Peyer's patch (tissue), 4 donors: ENCODE measurements around the gene MBD2. TPM values are rescaled to one million over a fixed set of nuclear protein-coding genes. Genes with fewer than 3 reads are reported as not detected.

ENCODE experiments used
- DNase-seq, 3 donors: peaks; one replicate each; pipeline ENCODE4 v3.0.0-alpha.2; 2017 to 2019
- H3K27ac ChIP-seq, 4 donors: fragments of 200-600 bp; sonication (generic); one replicate each; pipeline ENCODE4 v1.5.1; 2016 to 2019
- H3K27me3 ChIP-seq, 2 donors: fragments of 200-600 bp; sonication (generic); one replicate each; pipeline ENCODE4 v1.5.1; 2019
- H3K36me3 ChIP-seq, 3 donors: fragments of 200-600 bp; sonication (generic); one replicate each; pipeline ENCODE4 v1.5.1; 2016 to 2019
- H3K4me1 ChIP-seq, 4 donors: fragments of 200-600 bp; sonication (generic); one replicate each; pipeline ENCODE4 v1.5.1; 2016 to 2019
- H3K4me3 ChIP-seq, 4 donors: fragments of 200-600 bp; sonication (generic); 1 replicate in 3 of 4; 2 replicates in 1 of 4; pipeline ENCODE4 v1.5.1; 2016 to 2019; ENCODE audit warnings: mild to moderate bottlenecking in 1 of 4
- H3K9me3 ChIP-seq, 4 donors: fragments of 200-600 bp; sonication (generic); one replicate each; pipeline ENCODE4 v1.5.1; 2016 to 2019; ENCODE audit warnings: mild to moderate bottlenecking in 1 of 4
- CTCF ChIP-seq, 6 experiments: fragments of 450-650 bp in 4 of 6; fragments of 200-600 bp in 2 of 6; sonication (generic) in 1 of 6; IDR thresholded peaks; one replicate each; pipeline ENCODE4 v1.5.1; 2017 to 2019; ENCODE audit warnings: antibody characterized with exemption in 6 of 6, mild to moderate bottlenecking in 3 of 6, moderate library complexity in 1 of 6
- POLR2A ChIP-seq, 2 donors: fragments of 450-650 bp; IDR thresholded peaks; one replicate each; pipeline ENCODE4 v1.5.1; 2017; ENCODE audit warnings: antibody characterized with exemption in 2 of 2, mild to moderate bottlenecking in 2 of 2, moderate library complexity in 2 of 2
- total RNA-seq, 4 donors: library from RNA; depleted of rRNA; stranded (reverse); fragments of >200 nt; gene quantifications; one replicate each; pipeline ENCODE4 v1.1.0, GENCODE V29; 2016

The MBD2 gene
- total RNA-seq, 4 donors from 2014 or later: 27.5 to 44.6 (median 34.0) TPM

- no peaks in the 10 kb centered on the region for H3K9me3 ChIP-seq
- H3K36me3 ChIP-seq: peaks cover 0 to 43% (median 0%) of the 10 kb centered on the region in 3 donors
- H3K27ac ChIP-seq: no peak overlapping the region
- no peak for DNase-seq
- peaks cover 0 to 10% (median 0%) of the 10 kb centered on the region in 4 donors for H3K4me1 ChIP-seq
- no peak overlapping the region for H3K4me3 ChIP-seq
- H3K27me3 ChIP-seq: no peaks in the 10 kb centered on the region
- TF ChIP-seq CTCF (IDR thresholded peaks at IDR 0.05) (no peak), POLR2A (IDR thresholded peaks at IDR 0.05) (no peak)
Measured at GRCh38 chr18:54204883-54205282, 19.6 kb downstream of the MBD2 start.

GRCh38 chr18:54203914-54204313 is 20.6 kb downstream of the MBD2 start:
- no peak overlapping the region for H3K4me3 ChIP-seq
- H3K36me3 ChIP-seq: peaks cover 0 to 43% (median 0%) of the 10 kb centered on the region in 3 donors
- peaks cover 0 to 10% (median 0%) of the 10 kb centered on the region in 4 donors for H3K4me1 ChIP-seq
- H3K9me3 ChIP-seq: no peaks in the 10 kb centered on the region
- no peaks in the 10 kb centered on the region for H3K27me3 ChIP-seq
- no peak overlapping the region for H3K27ac ChIP-seq
- TF ChIP-seq CTCF (IDR thresholded peaks at IDR 0.05) (no peak), POLR2A (IDR thresholded peaks at IDR 0.05) (no peak)
- DNase-seq: no peak

- no peaks in the 10 kb centered on the region for H3K27me3 ChIP-seq
- no peaks in the 10 kb centered on the region for H3K9me3 ChIP-seq
- no peak overlapping the region for H3K4me3 ChIP-seq
- no peak overlapping the region for H3K27ac ChIP-seq
- H3K36me3 ChIP-seq: peaks cover 0 to 43% (median 0%) of the 10 kb centered on the region in 3 donors
- no peak for TF ChIP-seq CTCF (IDR thresholded peaks at IDR 0.05)
- no peak for TF ChIP-seq POLR2A (IDR thresholded peaks at IDR 0.05)
- peaks cover 0 to 10% (median 0%) of the 10 kb centered on the region in 4 donors for H3K4me1 ChIP-seq
- DNase-seq: no peak
Measured at GRCh38 chr18:54202851-54203250, 21.6 kb downstream of the MBD2 start.

- no peak overlapping the region for H3K27ac ChIP-seq
- TF ChIP-seq POLR2A (IDR thresholded peaks at IDR 0.05) (no peak), CTCF (IDR thresholded peaks at IDR 0.05) (no peak)
Measured at GRCh38 chr18:54197747-54198411, 26.6 kb downstream of the MBD2 start.

GRCh38 chr18:54193786-54194185 is 30.7 kb downstream of the MBD2 start:
- Histone ChIP-seq H3K9me3 (no peaks in the 10 kb centered on the region), H3K36me3 (no peaks in the 10 kb centered on the region), H3K4me1 (no peaks in the 10 kb centered on the region), H3K4me3 (no peak overlapping the region), H3K27me3 (no peaks in the 10 kb centered on the region), H3K27ac (no peak overlapping the region)
- no peak for DNase-seq
- TF ChIP-seq CTCF (IDR thresholded peaks at IDR 0.05) (no peak), POLR2A (IDR thresholded peaks at IDR 0.05) (no peak)

More at GRCh38 chr18:54197747-54198411, 26.6 kb downstream of the MBD2 start:
- H3K4me3 ChIP-seq: no peak overlapping the region
- H3K4me1 ChIP-seq: no peaks in the 10 kb centered on the region
- H3K9me3 ChIP-seq: no peaks in the 10 kb centered on the region
- DNase-seq: no peak
- no peaks in the 10 kb centered on the region for H3K27me3 ChIP-seq
- peaks cover 0 to 22% (median 0%) of the 10 kb centered on the region in 3 donors for H3K36me3 ChIP-seq
